ENCODE measurements around the gene CACNA1S. TPM values are rescaled to one million over a fixed set of nuclear protein-coding genes. Genes with fewer than 3 reads are reported as not detected.

CACNA1S gene
- total RNA-seq, 1 experiment from 2014 or later, result 0.02 TPM

DNA sequence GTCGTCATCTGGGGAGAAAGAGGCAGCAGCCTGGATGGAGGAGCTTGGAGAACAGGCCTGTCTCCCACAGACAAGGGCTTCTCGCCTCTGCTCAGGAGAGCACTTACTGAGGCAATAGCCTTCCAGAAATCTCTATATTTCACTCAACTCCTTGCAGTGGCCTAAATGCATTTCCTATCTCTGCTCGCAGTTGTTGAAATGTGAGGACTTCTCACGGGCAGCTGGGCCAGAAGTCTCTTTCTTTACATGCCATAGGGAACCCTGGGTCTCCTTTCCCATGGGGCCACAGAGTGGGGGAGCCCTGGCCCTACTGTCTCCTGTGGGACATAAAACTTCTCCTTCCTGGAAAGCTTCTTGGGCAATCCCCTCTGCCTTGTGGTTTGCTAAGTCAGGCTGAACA, 45.2 kb downstream of the CACNA1S start:
- TF ChIP-seq ATF1 (CRISPR knock-in tag; IDR thresholded peaks at IDR 0.05), result no peak

DNA sequence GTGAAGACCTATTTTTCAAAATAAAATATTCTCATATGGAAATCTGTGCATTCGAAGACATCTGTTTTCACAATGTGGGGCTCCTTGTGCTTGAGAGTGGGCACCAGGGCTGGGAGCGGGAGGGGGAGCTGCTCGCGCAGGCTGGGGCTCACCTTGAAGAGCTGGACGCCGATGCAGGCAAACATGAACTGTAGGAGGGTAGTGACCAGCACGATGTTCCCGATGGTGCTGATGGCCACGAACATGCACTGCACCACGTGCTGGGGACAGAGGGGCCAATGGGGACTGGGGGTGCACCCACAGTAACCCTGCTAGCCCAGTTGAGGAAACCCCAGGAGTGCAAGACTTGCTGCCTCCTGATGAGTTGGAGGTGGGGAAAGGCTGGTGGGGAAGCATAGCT, 46.5 kb downstream of the CACNA1S start:
- 0 out of 2 replicates have a peak, but pooled peaks cover 3% of the 10 kb centered on the region for H3K9me3 Mint-ChIP-seq
- no peak for TF ChIP-seq TEAD4 (CRISPR knock-in tag; IDR thresholded peaks at IDR 0.05)
- no peak for TF ChIP-seq ZNF219 (CRISPR knock-in tag; IDR thresholded peaks at IDR 0.05; ENCODE audit: borderline replicate concordance)
- TF ChIP-seq, protein P1, sequence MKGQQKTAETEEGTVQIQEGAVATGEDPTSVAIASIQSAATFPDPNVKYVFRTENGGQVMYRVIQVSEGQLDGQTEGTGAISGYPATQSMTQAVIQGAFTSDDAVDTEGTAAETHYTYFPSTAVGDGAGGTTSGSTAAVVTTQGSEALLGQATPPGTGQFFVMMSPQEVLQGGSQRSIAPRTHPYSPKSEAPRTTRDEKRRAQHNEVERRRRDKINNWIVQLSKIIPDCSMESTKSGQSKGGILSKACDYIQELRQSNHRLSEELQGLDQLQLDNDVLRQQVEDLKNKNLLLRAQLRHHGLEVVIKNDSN (CRISPR knock-in tag; IDR thresholded peaks at IDR 0.05), result no peak
- no peak overlapping the region for H3K27ac Mint-ChIP-seq
- H3K4me1 Mint-ChIP-seq, result peaks cover 14% of the 10 kb centered on the region
- H3K4me3 Mint-ChIP-seq, result no peak overlapping the region
- no peaks in the 10 kb centered on the region for H3K36me3 Mint-ChIP-seq
- ChIA-PET CTCF (interaction anchor here (1.1 to 1.2 kb wide), 2 partner anchors 53 to 94 kb away, joined by 3 to 4 read pairs; no protein-coding TSS in a partner anchor), POLR2A (no interaction called here)
- no peaks in the 10 kb centered on the region for H3K27me3 Mint-ChIP-seq (ENCODE audit: low read depth)
- ATAC-seq (no peak), DNase-seq (ENCODE audit: low spot score) (no peak)

More for the DNA sequence above, 45.2 kb downstream of the CACNA1S start:
- DNase-seq (ENCODE audit: low spot score) (no peak), ATAC-seq (no peak)
- CTCF ChIA-PET, result interaction anchor here (0.7 to 2.3 kb wide), 4 partner anchors 52 to 88 kb away, joined by 3 to 10 read pairs (median 6); no protein-coding TSS in a partner anchor
- POLR2A ChIA-PET, result no interaction called here
- Mint-ChIP-seq H3K9me3 (no peaks in the 10 kb centered on the region), H3K27me3 (ENCODE audit: low read depth) (no peaks in the 10 kb centered on the region), H3K27ac (no peak overlapping the region), H3K4me3 (no peak overlapping the region), H3K4me1 (peaks cover 14% of the 10 kb centered on the region), H3K36me3 (no peaks in the 10 kb centered on the region)

DNA sequence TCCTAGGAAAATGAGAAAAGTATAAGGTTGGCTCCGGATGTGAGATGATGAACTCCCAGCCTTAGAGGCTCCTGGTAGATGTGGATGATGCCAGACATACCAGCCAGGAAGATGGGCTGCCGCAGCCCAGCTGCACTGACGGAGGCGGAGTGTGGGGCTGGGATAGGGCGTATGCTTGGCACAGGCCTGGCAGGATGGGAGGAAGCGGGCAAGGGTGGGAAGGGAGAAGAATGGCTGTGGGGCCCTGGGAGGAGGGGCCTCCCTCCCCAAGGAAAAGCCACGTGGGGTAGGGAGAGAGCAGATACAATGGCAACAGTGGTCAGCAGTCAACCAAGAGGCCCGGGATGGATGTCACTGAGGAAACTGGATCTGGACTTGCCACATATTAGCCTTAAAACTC, 47.4 kb downstream of the CACNA1S start:
- no peak for ATAC-seq
- DNase-seq (ENCODE audit: low spot score), result no peak
- H3K9me3 Mint-ChIP-seq, result 0 out of 2 replicates have a peak, but pooled peaks cover 3% of the 10 kb centered on the region
- TF ChIP-seq, protein P2, sequence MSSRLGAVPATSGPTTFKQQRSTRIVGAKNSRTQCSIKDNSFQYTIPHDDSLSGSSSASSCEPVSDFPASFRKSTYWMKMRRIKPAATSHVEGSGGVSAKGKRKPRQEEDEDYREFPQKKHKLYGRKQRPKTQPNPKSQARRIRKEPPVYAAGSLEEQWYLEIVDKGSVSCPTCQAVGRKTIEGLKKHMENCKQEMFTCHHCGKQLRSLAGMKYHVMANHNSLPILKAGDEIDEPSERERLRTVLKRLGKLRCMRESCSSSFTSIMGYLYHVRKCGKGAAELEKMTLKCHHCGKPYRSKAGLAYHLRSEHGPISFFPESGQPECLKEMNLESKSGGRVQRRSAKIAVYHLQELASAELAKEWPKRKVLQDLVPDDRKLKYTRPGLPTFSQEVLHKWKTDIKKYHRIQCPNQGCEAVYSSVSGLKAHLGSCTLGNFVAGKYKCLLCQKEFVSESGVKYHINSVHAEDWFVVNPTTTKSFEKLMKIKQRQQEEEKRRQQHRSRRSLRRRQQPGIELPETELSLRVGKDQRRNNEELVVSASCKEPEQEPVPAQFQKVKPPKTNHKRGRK (CRISPR knock-in tag; IDR thresholded peaks at IDR 0.05; ENCODE audit: borderline replicate concordance), result no peak
- TF ChIP-seq ZNF671 (CRISPR knock-in tag; IDR thresholded peaks at IDR 0.05), result no peak
- no peak for TF ChIP-seq ESRRA (CRISPR knock-in tag; IDR thresholded peaks at IDR 0.05; ENCODE audit: borderline replicate concordance)
- TF ChIP-seq OVOL2 (CRISPR knock-in tag; IDR thresholded peaks at IDR 0.05; ENCODE audit: borderline replicate concordance), result no peak
- no peak for TF ChIP-seq ZNF232 (CRISPR knock-in tag; IDR thresholded peaks at IDR 0.05)
- TF ChIP-seq, protein P3, sequence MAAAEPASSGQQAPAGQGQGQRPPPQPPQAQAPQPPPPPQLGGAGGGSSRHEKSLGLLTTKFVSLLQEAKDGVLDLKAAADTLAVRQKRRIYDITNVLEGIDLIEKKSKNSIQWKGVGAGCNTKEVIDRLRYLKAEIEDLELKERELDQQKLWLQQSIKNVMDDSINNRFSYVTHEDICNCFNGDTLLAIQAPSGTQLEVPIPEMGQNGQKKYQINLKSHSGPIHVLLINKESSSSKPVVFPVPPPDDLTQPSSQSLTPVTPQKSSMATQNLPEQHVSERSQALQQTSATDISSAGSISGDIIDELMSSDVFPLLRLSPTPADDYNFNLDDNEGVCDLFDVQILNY (CRISPR knock-in tag; IDR thresholded peaks at IDR 0.05), result no peak
- TF ChIP-seq SMAD3 (CRISPR knock-in tag; IDR thresholded peaks at IDR 0.05; ENCODE audit: borderline replicate concordance), result no peak
- TF ChIP-seq ZBTB21 (CRISPR knock-in tag; IDR thresholded peaks at IDR 0.05; ENCODE audit: borderline replicate concordance), result no peak
- H3K36me3 Mint-ChIP-seq, result no peaks in the 10 kb centered on the region
- ChIA-PET POLR2A (no interaction called here), CTCF (interaction anchor here (1.1 kb wide), 1 partner anchor 93 kb away, joined by 4 read pairs; no protein-coding TSS in a partner anchor)
- peaks cover 19% of the 10 kb centered on the region for H3K4me1 Mint-ChIP-seq
- H3K4me3 Mint-ChIP-seq, result no peak overlapping the region
- H3K27ac Mint-ChIP-seq, result no peak overlapping the region
- H3K27me3 Mint-ChIP-seq (ENCODE audit: low read depth), result no peaks in the 10 kb centered on the region

DNA sequence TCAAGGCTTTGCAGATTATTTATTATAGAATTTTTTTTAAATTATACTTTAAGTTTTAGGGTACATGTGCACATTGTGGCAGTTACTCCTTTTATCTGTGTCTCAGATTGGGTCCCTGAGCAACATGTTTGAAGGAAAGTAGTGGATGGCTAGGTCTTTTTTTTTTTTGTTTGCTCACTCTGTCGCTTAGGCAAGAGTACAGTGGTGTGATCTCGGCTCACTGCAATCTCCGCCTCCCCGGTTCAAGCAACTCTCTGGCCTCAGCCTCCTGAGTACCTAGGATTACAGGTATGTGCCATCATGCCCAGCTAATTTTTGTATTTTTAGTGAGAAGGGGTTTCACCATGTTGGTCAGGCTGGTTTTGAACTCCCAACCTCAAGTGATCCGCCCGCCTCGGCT, 49.1 kb downstream of the CACNA1S start:
- no peaks in the 10 kb centered on the region for H3K36me3 Mint-ChIP-seq
- H3K4me3 Mint-ChIP-seq, result no peak overlapping the region
- no peaks in the 10 kb centered on the region for H3K27me3 Mint-ChIP-seq (ENCODE audit: low read depth)
- no peak overlapping the region for H3K27ac Mint-ChIP-seq
- H3K9me3 Mint-ChIP-seq, result peaks cover 3% of the 10 kb centered on the region; the same call in 1 of the 2 replicates
- H3K4me1 Mint-ChIP-seq, result peaks cover 26% of the 10 kb centered on the region
- CTCF ChIA-PET, result interaction anchor here (0.9 to 2.8 kb wide), 3 partner anchors 17 to 91 kb away, joined by 3 to 8 read pairs (median 3); no protein-coding TSS in a partner anchor
- ATAC-seq, result no peak
- POLR2A ChIA-PET, result no interaction called here
- no peak for DNase-seq (ENCODE audit: low spot score)
- TF ChIP-seq, protein P4, sequence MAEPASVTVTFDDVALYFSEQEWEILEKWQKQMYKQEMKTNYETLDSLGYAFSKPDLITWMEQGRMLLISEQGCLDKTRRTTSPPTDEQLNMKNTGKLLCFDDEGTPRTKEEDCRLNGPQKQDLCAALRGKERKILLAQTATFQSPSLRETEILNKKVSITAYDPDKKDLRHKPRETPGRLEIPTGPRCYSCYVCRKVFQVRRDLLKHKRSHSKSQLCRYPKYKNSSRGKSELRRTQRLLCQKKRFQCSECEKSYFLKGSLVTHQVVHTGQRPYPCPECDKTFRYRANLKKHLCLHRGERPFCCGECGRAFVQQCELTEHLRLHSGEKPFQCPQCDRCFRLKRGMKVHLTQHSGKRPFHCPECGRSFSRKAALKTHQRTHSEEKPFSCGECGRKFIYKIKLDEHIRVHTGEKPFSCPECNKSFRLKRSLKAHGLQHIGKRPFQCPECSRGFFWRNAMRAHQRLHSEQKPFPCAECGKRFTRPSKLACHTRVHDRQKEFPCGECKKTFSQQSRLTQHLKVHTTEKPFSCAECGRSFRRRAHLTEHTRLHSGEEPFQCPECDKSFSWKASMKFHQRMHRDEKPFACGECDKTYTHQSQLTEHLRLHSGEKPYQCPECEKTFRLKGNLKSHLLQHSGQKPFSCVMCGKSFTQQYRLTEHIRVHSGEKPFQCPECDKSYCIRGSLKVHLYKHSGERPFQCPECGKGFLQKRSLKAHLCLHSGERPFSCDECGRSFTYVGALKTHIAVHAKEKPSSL (CRISPR knock-in tag; conservative IDR thresholded peaks at IDR 0.05), result no peak
- TF ChIP-seq ZNF121 (CRISPR knock-in tag; IDR thresholded peaks at IDR 0.05), result no peak
- TF ChIP-seq NR1H2 (CRISPR knock-in tag; IDR thresholded peaks at IDR 0.05), result no peak
- no peak for TF ChIP-seq ZNF416 (CRISPR knock-in tag; IDR thresholded peaks at IDR 0.05)
- TF ChIP-seq, protein P5, sequence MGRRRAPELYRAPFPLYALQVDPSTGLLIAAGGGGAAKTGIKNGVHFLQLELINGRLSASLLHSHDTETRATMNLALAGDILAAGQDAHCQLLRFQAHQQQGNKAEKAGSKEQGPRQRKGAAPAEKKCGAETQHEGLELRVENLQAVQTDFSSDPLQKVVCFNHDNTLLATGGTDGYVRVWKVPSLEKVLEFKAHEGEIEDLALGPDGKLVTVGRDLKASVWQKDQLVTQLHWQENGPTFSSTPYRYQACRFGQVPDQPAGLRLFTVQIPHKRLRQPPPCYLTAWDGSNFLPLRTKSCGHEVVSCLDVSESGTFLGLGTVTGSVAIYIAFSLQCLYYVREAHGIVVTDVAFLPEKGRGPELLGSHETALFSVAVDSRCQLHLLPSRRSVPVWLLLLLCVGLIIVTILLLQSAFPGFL (CRISPR knock-in tag; IDR thresholded peaks at IDR 0.05; ENCODE audit: borderline replicate concordance), result no peak
- TF ChIP-seq CREM (CRISPR knock-in tag; IDR thresholded peaks at IDR 0.05), result no peak
- TF ChIP-seq, protein P6, sequence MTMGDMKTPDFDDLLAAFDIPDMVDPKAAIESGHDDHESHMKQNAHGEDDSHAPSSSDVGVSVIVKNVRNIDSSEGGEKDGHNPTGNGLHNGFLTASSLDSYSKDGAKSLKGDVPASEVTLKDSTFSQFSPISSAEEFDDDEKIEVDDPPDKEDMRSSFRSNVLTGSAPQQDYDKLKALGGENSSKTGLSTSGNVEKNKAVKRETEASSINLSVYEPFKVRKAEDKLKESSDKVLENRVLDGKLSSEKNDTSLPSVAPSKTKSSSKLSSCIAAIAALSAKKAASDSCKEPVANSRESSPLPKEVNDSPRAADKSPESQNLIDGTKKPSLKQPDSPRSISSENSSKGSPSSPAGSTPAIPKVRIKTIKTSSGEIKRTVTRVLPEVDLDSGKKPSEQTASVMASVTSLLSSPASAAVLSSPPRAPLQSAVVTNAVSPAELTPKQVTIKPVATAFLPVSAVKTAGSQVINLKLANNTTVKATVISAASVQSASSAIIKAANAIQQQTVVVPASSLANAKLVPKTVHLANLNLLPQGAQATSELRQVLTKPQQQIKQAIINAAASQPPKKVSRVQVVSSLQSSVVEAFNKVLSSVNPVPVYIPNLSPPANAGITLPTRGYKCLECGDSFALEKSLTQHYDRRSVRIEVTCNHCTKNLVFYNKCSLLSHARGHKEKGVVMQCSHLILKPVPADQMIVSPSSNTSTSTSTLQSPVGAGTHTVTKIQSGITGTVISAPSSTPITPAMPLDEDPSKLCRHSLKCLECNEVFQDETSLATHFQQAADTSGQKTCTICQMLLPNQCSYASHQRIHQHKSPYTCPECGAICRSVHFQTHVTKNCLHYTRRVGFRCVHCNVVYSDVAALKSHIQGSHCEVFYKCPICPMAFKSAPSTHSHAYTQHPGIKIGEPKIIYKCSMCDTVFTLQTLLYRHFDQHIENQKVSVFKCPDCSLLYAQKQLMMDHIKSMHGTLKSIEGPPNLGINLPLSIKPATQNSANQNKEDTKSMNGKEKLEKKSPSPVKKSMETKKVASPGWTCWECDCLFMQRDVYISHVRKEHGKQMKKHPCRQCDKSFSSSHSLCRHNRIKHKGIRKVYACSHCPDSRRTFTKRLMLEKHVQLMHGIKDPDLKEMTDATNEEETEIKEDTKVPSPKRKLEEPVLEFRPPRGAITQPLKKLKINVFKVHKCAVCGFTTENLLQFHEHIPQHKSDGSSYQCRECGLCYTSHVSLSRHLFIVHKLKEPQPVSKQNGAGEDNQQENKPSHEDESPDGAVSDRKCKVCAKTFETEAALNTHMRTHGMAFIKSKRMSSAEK (CRISPR knock-in tag; IDR thresholded peaks at IDR 0.05; ENCODE audit: borderline replicate concordance), result no peak

Data from WTC11 (cell line).